HuH-7 (cell line): ENCODE results near the gene S100A2.

ENCODE experiments used
- DNase-seq: peaks from one replicate; pipeline ENCODE4 v3.0.0; 2011; ENCODE audit warnings: low spot score

S100A2 gene

DNA sequence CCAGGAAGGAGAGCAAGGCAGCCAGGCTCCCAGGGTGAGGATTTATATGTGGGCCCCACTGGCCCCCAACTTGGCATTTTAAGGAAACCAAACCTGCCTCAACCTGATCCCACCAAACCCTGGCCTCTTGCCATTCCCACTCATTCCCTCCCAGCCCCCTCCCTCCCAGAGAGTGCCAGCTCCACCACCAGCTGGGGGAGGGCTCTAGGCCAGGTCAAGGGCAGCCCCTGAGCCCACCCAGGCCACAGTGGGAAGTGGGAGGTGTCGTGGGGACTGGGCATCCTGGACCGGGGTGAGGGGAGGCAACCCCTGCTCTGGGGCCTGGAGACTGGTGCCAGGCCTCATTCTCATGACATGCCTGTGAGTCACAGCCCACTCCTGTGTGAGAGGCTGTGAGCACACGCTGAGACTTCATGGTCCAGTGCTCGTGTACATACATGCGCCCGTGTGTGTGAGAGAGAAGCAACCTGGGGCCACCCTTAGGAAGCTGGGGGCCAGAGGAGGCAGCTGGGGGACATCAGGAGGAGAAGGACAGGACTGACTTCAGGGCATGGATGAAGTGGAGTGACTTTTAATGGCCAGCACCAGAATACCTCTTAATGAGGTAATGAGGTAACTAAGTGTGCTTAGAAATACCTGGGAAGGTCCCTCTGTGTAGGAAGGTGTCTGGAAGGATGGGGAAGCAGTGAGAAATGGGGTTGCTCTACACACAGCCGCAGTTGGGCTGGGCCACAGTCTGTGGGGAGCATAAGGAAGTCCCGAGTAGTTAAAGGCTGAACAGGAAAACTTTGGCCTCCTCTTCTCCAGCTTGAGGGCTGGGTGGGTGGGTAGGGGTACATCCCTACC, at the start of gene S100A2:
S100A2 (minus strand) TSS at position 316 of the 846 bp plus-strand sequence. CDS start 1,967 bp downstream, outside the sequence.
- DNase-seq, result no peak

DNA sequence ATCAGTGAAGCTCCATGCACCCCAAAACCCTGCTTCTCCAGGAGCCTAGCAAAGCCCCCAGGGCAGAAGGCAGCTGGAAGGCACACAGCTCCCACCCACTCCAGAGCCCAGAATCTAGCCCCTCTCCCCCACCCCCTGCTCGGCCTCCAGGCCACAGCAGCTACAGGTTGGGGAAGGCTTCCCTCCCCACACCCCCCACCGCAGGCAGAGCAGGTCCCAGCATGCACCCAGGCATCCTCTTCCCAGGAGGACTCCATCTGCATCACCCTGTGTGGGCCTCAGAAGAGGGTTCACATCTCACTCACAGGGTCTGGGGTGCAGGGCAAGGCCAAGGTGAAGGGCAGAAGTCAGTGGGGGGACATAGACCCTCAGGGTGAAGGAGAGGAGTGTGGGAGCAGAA, 49.8 kb upstream of the S100A2 start:
- no peak for DNase-seq

DNA sequence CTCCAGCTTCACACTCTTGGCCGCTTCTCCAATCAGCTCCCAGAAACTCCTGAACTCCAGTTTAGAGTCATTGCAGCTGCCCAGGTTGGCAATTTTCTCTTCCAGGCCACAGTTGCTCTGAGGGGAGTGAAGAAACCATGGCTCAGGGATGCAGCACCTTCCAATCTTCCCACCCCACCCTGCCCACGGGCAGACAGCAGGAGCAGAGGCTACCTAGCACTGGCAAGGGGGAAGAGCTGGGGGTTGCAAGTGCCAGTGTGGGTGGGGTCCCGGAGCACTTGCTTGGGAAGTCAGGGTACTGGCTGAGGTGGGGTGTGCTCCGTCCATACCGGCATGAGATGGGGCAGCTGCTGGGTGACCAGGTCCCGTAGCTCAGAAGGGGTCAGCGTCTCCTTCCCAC, 49.3 kb upstream of the S100A2 start:
- no peak for DNase-seq

DNA sequence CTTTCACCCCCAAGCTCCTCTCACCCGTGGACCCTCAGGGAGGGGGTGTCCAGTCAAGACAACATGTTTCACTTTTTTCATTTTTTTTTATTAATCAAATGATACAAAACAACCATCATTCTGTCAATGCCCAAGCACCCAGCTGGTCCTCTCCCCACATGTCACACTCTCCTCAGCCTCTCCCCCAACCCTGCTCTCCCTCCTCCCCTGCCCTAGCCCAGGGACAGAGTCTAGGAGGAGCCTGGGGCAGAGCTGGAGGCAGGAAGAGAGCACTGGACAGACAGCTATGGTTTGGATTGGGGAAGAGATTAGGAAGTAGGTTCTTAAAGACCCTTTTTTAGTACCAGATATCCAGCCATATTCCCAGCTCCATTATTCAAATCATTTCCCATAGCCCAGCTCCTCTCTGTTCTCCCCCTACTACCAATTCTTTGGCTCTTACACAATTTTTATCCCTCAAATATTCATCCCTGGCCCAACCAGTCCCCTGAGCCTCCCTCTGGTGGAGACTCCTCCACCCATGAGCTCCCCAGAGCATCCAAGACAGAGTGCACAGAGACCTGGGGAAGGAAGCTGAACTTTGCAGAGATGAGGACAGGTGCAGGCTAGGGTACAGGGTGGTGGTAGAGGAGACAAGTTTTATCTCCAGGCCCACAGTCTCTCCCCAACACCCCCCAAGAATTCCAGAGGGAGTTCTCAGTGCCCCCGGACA, 48.7 kb upstream of the S100A2 start:
- DNase-seq, result no peak

DNA sequence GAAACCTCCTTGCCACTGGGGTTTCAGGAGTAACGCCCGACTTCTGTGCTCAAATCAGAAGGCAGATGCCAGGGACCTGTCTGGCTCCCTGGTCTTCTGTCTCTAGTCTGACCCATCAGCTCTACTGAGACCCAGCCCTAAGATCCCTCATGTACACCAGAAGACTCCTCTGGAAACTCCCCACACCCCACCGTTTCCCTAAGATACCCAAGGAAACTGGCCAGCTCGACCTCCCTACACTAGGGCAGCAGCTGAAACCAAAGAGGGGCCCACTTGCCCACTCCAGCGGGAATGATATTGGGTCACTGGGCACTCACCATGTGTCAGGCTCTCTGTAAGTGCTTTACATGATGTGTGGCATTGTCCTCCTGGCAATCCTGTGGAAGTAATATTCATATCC, 47.8 kb upstream of the S100A2 start:
- DNase-seq, result no peak

DNA sequence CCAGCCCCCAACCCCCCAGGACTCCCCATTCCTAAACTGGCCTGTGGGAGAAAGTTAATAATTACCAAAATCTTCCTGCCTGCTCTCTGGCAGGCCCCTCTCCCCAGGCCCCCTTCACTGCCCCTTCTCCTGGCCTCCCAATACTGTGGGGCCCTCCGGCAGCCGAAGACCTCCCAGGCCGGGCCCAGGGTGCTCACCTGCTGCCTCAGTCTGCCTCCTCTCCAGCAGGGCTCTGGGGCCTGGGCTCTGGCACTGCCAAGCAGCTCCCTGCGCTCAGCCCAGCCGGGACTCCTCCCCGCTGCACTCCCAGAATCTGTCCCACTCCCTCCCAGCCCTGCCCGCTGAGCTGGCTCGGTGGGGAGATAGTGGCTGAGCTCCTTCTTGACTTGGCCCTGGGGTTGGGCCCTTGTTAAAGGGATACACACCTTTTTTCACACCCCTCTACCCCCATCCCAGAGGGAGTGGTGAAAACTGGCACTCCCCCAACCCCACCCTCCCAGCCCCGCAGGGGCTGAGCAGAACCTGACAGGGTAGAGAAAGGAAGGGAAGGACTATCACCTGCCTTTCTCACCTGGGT, 47.2 kb upstream of the S100A2 start, which contains the start of gene S100A16:
S100A16 (minus strand) TSS at position 383 of the 577 bp plus-strand sequence. CDS start 4,986 bp downstream, outside the sequence.
- DNase-seq, result peak; percentile 56

DNA sequence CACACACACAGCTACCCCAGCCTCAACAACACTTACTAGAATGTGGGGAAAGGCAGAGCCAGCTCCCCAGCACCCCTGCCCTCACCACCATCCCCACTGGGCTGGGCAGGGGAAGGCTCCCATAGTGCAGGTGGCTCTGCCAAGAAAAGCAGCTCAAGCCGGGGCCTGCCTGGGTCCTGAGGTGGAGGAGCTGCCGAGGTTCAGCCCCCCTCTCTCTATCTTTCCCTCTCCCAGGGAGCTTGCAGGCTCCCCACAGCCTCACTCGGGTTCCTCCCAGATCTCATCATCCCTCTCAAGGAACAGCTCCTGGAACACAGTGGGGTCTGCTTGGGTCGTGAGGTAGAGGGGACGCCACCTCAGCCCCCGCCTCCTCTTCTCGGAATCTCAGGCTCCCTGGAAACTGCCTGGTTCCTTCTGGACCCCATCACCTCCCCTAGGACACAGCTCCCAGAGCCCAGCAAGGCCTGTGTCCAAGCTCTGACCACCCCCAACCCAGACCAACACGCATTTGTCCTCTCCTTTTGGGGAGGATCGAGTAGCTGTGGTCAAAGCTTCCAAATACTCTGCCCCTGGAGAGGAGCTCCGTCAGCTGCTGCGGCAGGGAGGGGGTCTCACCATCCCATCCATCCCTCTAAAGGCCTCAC, 46.6 kb upstream of the S100A2 start:
- no peak for DNase-seq

DNA sequence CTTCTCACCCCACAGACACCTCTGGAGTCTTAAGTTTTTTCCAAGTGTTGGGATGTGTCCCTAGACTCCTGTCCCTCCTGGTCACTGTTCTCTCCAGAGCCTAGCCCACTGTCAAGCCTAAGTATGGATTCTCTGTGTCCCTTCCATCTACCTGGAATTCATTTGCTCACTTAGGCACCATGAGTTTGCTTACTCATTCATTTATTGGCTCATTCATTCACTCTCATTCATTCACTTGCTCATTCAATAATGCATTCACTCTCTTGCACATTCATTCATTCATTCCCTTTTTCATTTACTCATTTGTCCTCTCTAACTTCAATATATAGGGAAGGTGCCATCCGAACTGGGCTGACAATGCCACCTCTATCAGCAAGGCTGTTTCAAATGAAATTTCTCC, 45.7 kb upstream of the S100A2 start:
- no peak for DNase-seq

DNA sequence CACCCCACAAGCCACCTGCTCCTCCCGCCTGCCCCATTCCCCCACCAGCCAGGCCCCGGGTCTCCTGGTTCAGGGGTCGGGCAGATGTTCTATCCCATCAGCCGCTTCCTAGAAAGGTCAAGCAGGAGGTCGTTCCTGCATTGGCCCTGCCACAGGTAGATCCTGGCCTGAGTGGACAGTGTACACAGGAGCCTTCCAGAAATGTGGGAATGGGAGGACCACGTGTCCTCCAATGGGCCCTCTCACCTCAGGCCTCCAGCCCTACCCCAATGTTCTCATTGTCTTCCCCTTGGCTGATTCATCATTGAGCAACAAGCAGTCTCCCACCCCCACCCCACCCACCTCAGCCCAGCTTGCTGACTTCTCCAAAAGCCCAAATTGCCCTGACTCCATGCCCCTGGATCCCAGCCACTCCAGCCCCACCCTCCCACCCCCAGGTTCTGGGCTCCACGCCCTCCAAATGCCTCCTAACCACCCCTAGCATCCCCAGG, 45.2 kb upstream of the S100A2 start:
- no peak for DNase-seq

DNA sequence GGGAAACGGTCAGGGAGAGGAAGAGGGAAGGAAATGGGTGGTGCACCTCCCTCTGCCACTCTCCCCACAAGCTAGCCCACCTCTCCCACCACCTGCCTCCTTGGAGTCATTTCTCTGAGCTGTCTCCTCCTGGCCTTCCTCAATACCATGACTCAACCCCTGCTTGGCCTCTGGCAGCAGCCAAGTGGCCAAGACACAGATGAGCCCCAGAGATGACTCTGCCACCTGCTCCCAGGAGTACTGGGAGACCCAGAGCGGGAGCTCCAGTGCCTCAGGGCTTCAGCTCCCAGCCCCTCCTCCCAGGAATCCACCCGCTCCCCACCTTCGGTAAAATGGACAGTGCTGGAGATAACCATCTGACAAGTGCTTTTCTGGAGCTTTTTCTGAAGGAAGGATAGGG, 44.7 kb upstream of the S100A2 start:
- no peak for DNase-seq

DNA sequence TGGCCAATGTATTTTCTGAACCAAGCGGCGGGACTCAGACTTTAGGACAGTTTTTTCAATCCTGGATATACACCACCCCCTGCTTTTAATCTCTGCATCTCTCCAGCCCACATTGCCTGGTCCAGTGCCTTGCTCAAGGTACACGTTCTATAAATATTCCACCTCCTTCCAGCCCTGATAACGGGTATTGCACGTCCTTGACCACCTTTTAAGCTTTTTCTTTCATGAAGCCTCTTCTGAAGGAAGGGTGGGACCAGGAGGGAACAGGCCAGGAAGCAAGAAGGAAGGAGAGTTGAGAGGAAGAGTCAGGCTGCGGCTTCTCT, 43.9 kb upstream of the S100A2 start:
- no peak for DNase-seq

DNA sequence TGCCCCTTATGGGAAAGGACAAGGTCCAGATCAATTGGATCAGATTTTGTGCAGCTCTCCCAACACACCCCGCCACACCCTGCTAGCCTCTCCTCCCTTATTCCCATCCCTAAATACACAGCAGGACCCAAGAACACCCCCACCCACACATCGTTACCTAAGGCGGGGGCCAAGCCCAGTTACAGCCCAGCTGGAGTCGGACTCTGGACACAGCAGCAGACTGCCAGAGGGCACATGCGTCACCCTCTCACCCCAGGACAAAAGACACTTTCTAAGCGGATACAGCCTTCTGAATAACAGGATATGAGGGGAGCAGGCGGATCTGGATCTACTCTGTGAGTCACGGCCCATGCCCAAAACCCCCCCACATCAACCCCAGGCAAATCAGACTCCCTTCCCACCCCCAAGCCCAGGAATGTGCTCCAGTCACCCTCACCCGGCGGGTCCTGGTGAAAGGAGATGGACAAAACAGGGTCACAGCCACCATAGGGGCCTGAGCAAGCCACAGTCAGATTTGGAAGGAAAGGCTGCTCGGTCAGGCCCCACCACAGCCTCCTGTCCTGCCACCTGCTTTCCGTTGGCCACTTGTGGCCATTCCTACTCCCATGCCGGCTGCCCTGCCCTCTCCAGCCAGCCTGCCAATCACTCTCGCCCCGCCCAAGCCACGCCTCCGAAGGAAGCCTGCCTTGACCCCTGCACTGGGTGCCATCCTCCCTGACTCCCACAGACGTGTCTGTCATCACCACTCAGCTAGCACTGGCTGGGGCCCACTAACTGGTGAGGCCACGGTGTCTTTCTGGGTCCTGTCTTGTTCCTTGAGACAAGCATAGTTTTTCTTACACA, 43.3 kb upstream of the S100A2 start:
- DNase-seq, result peak; percentile 42

DNA sequence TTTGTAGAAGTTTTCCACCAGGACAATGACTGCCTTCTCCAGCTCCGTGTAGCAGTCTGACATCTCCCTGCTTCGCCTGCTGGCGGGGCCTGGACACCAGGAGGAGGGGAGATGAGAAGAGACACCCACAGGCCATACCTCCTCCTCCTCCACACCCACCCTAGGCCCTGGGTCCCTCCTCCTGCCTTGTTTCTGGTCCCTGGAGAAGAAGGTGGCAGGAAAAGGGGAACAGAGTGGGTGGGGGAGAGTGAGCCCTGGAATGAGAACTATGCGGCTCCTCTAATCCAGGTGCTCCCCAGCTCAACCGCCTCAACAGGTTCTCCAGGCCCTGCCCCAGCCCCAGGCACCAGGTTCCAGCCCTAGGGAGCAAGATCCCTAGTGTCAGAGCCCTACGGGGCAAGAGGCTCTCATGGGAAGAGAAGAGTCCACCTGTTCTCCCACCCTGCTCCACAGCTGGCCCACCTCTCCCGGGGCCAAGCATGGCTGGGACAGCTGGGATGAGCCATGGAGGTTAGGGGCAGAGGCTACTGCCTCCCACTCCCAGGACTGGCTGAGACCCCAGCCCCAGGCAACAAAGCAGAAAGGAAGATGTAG, 42.5 kb upstream of the S100A2 start:
- no peak for DNase-seq

DNA sequence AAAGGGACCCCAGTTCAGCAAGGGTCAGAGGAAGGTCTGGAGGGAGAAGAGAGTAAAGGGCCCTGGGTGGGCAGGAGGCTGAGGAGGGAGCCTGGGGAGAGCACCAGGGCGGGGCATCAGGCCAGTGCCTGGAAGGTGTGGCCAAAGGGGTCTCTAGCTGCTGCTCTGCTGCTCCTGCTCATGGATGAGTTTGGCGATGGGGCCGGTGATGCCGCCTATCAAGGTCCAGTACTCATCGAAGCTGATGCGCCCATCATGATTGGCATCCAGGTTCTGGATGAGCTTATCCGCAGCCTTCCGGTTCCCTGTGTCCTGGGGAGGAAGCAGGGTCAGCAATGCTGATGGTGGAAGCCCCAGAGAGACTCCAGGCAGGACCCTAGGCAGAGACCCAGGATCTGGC, 41.7 kb upstream of the S100A2 start:
- no peak for DNase-seq

DNA sequence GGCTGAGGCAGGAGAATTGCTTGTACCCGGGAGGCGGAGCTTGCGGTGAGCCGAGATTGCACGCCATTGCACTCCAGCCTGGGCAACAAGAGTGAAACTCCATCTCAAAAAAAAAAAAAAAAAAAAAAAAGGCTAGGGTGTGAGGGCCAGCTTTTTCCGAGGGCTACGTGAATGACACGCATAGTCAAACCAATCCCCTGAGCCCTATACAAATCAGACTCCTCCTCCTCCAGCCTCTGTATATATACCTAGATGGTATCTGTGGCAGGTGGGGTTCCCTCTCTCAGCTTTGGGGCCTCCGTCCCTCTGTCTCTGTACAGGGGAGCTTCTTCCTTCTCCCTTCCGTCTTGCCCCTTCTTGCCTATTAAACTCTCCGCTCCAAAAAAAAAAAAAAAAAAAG, 40.5 kb upstream of the S100A2 start:
- no peak for DNase-seq

DNA sequence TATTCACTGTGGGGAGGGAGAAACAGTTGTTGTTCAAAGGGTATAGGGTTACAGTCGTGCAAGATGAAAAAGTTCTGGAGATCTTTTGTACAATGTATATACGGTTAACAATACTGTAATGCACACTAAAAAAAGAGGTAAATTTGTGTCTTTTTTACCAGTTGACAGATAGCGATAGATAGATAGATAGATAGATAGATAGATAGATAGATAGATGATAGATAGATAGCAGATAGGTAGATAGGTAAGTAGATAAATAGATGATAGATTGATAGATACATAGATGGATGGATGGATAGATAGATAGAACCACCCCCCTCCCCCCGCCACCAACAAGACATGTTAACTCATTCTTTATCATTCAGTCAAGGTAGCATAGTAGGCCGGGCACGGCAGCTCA, 37.1 kb upstream of the S100A2 start:
- DNase-seq, result no peak

DNA sequence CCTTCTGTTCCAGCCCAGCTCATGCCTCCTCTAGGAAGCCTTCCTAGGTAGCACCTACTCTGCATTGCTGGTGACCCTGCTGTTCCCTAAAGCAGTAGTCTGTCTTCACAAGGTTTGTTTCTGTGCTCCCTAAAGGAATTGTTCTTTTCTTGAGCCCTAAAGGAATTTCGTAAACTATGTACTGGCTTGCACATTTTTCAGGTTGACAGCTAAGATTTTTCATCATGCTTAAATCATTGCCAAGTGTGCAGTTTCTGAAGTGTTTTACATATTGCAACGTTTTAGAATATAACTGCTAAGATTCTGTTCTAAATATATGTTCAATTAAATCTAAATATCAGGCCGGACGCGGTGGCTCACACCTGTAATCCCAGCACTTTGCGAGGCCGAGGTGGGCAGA, 34.2 kb upstream of the S100A2 start:
- no peak for DNase-seq

DNA sequence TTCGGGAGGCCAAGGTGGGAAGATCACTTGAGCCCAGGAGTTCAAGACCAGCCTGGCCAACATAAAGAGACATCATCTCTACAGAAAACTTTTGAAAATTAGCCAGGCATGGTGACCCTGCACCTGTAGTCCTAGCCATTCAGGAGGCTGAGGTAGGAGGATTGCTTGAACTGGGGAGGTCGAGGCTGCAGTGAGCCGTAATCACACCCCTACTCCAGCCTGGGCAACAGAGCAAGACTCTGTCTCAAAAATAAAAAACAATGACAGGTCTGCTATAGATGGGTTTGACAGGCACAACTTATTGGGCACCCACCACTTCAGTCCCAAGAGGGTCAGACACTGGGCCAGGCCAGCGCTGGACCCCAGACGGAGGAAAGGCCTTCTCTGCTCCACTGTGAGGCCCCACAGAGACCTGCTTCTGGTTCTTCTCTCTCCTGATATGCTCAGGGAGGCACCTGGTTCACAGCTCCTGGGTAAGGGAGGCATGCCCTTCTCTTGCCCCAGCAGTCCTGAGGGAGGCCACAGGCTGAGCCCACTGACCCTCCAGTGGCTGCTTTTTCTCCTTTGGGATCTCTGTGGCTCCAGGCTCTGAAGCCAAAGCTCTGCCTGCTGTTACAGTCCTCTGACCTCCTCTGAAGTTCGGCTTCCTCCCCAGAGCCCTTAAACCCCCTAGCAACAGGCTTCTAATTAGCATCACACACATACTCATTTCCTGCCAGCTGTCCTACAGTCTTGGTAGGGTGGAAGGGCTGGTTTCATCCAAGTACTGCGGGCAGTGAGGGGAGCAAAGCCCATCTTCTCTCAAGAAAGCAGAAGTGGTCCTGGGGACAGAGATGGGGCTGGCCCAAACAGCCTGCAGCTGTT, 32.9 kb upstream of the S100A2 start:
- no peak for DNase-seq

DNA sequence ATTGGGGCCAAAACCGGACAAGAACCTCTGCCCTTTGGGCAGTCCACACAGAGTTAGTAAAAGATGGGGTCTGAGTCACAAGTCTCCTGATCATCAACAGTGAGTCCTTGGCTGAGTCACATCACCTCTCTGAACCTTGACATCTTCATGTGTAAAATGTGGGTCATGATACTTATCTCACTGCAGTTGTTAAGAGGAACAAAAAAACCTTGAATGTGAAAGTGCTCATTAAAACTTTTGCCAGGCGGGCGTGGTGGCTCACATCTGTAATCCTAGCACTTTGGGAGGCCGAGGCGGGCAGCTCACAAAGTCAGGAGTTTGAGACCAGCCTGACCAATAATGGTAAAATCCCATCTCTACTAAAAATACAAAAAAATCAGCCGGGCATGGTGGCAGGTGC, 31.6 kb upstream of the S100A2 start:
- DNase-seq, result no peak

DNA sequence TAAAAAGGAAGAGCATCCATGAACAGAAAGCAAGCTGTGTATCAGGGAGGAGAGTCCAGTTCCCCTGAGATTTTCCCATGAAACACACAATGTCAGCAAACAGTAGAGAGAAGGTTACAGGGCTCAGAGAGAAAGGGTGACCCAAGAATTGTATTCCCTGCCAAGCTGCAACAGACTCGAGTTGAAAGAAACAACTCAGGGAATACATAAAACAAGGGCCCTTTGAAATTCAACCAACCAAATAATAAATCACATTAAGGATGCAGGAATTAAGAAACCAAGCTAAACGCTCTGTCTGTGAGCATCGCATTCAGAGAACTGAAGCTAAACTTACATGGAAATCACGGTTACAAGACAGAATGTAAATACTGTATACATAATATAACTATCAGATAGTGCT, 27.1 kb upstream of the S100A2 start:
- no peak for DNase-seq
